ENCODE measurements around the gene MTHFD1L.

The MTHFD1L gene

GRCh38 chr6:151073701-151074100 is 208.2 kb downstream of the MTHFD1L start:
- no peak for TF ChIP-seq CTCF (conservative IDR thresholded peaks at IDR 0.05)
- H3K27ac ChIP-seq: no peak overlapping the region

- no peak overlapping the region for H3K27ac ChIP-seq
- TF ChIP-seq CTCF (conservative IDR thresholded peaks at IDR 0.05): no peak
These were observed 209.5 kb downstream of the MTHFD1L start for GRCh38 chr6:151075005-151075404.

- no peak overlapping the region for H3K27ac ChIP-seq
- TF ChIP-seq CTCF (conservative IDR thresholded peaks at IDR 0.05): no peak
These were observed 210.0 kb downstream of the MTHFD1L start for GRCh38 chr6:151075527-151075926.

- no peak for TF ChIP-seq CTCF (conservative IDR thresholded peaks at IDR 0.05)
- H3K27ac ChIP-seq: no peak overlapping the region
These were observed 210.5 kb downstream of the MTHFD1L start for GRCh38 chr6:151075930-151076555.

- no peak overlapping the region for H3K27ac ChIP-seq
- no peak for TF ChIP-seq CTCF (conservative IDR thresholded peaks at IDR 0.05)
These were observed 213.2 kb downstream of the MTHFD1L start for GRCh38 chr6:151078655-151079054.

GRCh38 chr6:151081656-151082055 is 216.2 kb downstream of the MTHFD1L start:
- no peak overlapping the region for H3K27ac ChIP-seq
- TF ChIP-seq CTCF (conservative IDR thresholded peaks at IDR 0.05): no peak

GRCh38 chr6:151082079-151082478 is 216.6 kb downstream of the MTHFD1L start:
- no peak for TF ChIP-seq CTCF (conservative IDR thresholded peaks at IDR 0.05)

More at GRCh38 chr6:151082079-151082478, 216.6 kb downstream of the MTHFD1L start:
- no peak overlapping the region for H3K27ac ChIP-seq
